Measurements from ENCODE around the gene ARID1B. TPM values are rescaled to one million over a fixed set of nuclear protein-coding genes. Genes with fewer than 3 reads are reported as not detected.

ARID1B gene
- total and polyA plus RNA-seq, 10 of the 15 experiments (the other 5 are each of a cell fraction or from before 2014, with no cell fraction given), result 24.7 to 133 (median 54.6) TPM

DNA sequence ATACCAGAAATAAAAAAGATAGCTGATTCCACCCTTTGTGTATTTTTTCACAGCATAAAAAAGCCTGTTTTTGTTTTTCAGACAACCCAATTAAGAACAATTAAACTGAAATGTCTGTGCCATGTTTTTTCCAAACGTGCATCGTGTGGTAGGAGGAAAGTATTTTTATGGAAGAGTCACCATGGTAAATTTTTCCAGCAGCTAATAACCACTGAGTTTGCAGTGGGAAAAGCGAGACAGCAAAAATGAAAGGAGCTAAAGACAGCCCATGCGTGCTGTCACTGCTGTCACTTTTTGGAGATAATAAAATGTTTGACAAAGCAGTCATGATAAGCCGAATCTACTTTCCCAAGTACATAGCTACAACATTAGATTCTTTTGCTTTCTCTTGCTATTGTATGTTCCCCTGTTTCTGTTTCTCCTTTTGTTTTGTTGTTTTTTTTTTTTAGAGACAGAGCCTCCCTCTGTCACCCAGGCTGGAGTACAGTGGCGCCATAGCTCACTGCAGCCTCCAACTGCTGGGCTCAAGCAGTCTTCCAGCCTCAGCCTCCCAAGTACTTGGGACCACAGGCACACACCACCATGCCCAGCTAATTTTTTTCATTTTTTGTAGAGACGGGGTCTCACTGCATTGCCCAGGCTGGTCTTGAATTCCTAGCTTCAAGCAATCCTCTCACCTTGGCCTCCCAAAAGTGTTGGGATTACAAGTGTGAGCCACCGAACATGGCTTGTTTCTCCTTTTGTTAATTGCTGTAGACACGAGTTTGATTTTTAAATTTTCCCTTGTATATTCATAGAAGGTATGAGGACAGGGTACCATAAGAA, 284.8 kb downstream of the ARID1B start (continued):
- TF ChIP-seq BCLAF1 (IDR thresholded peaks at IDR 0.05), result no peak

DNA sequence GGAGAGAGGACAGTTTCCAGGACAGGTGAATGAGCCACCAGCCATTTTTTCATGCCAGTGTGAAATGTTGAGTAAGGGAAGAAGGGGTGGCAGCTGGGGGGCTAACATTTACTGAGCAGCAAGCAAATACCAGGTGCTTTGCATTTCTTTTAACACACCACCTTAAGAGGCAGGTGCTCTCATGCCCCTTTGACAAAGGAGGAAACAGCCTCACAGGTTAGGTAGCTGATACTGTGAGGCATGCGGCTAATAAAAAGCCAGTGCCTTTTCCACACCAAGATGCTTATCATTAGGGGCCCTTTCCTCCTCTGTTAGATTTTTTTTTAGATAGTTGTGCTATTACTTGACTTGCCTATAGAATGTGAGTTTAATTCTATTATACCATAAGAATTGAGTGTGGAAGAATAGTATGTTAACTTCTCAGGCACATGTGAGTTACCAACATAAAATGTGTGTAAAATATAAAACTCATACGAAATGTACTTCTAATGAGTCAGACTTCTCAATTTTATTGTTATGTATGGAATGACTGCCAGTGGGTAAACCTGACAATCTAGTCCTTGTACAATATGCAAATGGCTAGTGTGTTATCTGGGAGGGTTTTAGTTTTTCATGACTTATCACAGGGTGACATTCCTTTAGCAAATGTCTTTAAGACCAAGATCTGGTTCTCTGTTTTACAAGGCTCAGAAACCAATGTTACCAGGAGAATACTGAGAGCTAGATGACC, 286.2 kb downstream of the ARID1B start:
- Histone ChIP-seq H2AFZ (ENCODE audit: control insufficient read depth, low read depth, low read length) (no peak overlapping the region), H3K27me3 (replicated peaks in 1 of 2; ENCODE audit: control insufficient read depth in 2 of 2, insufficient read depth in 2 of 2, low read length in 1 of 2) (no peaks in the 10 kb centered on the region), H3K36me3 (ENCODE audit: control insufficient read depth in 2 of 2, insufficient read depth in 2 of 2, low read length in 1 of 2) (peaks cover 0 to 2% of the 10 kb centered on the region in 2 experiments; a peak in 3 of 4 replicates), H3K4me2 (ENCODE audit: control insufficient read depth, insufficient read depth) (no peak overlapping the region), H3K4me3 (no peak overlapping the region), H3K79me2 (ENCODE audit: control insufficient read depth, insufficient read depth, low read length) (peaks cover 3% of the 10 kb centered on the region), H3K27ac (ENCODE audit: control insufficient read depth, insufficient read depth) (no peak overlapping the region), H4K20me1 (ENCODE audit: control insufficient read depth, insufficient read depth) (0 out of 2 replicates have a peak, but pooled peaks cover 6% of the 10 kb centered on the region), H3K9me3 (replicated peaks; ENCODE audit: control insufficient read depth, insufficient read depth, low read length) (no peaks in the 10 kb centered on the region; the same call in 2 of the 3 replicates), H3K9ac (ENCODE audit: control insufficient read depth, insufficient read depth, low read length) (no peak overlapping the region), H3K4me1 (ENCODE audit: control insufficient read depth, insufficient read depth, low read length) (peaks cover 8% of the 10 kb centered on the region)
- DNase-seq (ENCODE audit: low read depth, low spot score), result no peak
- ChIA-PET RAD21 (ENCODE audit: unreplicated experiment) (no interaction called here), POLR2A (interaction anchor here (0.6 kb wide), 2 partner anchors 25 to 82 kb away, joined by 3 to 4 read pairs; no protein-coding TSS in a partner anchor), CTCF (interaction anchor here (1.0 kb wide), 1 partner anchor 9 kb away, joined by 3 read pairs; no protein-coding TSS in a partner anchor), SMC1A (ENCODE audit: uncharacterized antibody, unreplicated experiment) (interaction anchor here (0.7 to 0.9 kb wide), 2 partner anchors 23 to 232 kb away, joined by 3 read pairs; no protein-coding TSS in a partner anchor)
- TF ChIP-seq GATAD2B (conservative IDR thresholded peaks at IDR 0.05; ENCODE audit: low read depth) (no peak), SP1 (IDR thresholded peaks at IDR 0.05; ENCODE audit: low read depth, low read length) (no peak), RFX5 (IDR thresholded peaks at IDR 0.05; ENCODE audit: low read depth, low read length) (no peak), CBFB (IDR thresholded peaks at IDR 0.05; ENCODE audit: low read depth) (no peak), ESRRA (IDR thresholded peaks at IDR 0.05; ENCODE audit: low read length) (no peak), IRF4 (IDR thresholded peaks at IDR 0.05; ENCODE audit: low read depth, low read length) (no peak), POLR2AphosphoS2 (IDR thresholded peaks at IDR 0.05; ENCODE audit: low read depth, low read length) (no peak)
- TF ChIP-seq, protein P1, sequence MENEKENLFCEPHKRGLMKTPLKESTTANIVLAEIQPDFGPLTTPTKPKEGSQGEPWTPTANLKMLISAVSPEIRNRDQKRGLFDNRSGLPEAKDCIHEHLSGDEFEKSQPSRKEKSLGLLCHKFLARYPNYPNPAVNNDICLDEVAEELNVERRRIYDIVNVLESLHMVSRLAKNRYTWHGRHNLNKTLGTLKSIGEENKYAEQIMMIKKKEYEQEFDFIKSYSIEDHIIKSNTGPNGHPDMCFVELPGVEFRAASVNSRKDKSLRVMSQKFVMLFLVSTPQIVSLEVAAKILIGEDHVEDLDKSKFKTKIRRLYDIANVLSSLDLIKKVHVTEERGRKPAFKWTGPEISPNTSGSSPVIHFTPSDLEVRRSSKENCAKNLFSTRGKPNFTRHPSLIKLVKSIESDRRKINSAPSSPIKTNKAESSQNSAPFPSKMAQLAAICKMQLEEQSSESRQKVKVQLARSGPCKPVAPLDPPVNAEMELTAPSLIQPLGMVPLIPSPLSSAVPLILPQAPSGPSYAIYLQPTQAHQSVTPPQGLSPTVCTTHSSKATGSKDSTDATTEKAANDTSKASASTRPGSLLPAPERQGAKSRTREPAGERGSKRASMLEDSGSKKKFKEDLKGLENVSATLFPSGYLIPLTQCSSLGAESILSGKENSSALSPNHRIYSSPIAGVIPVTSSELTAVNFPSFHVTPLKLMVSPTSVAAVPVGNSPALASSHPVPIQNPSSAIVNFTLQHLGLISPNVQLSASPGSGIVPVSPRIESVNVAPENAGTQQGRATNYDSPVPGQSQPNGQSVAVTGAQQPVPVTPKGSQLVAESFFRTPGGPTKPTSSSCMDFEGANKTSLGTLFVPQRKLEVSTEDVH (IDR thresholded peaks at IDR 0.05; ENCODE audit: low read depth, partially characterized antibody), result no peak
- TF ChIP-seq, protein P2, sequence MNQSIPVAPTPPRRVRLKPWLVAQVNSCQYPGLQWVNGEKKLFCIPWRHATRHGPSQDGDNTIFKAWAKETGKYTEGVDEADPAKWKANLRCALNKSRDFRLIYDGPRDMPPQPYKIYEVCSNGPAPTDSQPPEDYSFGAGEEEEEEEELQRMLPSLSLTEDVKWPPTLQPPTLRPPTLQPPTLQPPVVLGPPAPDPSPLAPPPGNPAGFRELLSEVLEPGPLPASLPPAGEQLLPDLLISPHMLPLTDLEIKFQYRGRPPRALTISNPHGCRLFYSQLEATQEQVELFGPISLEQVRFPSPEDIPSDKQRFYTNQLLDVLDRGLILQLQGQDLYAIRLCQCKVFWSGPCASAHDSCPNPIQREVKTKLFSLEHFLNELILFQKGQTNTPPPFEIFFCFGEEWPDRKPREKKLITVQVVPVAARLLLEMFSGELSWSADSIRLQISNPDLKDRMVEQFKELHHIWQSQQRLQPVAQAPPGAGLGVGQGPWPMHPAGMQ (IDR thresholded peaks at IDR 0.05; ENCODE audit: borderline replicate concordance), result no peak
- in situ Hi-C loops (cut with MboI) (no loop called here), intact Hi-C loops (cut with micrococcal nuclease; ENCODE audit: unreplicated experiment) (no loop called here)
- 100% methylated on average over 2 of the region's 2 CpGs for WGBS (ENCODE audit: insufficient coverage, insufficient replicate concordance, low lambda C conversion rate, missing lambda C conversion rate)
- ATAC-seq, result no peak
- BruUV-seq (replicated peaks), result no TSS peak
- FAIRE-seq, result no peak

All from GM12878 (cell line).